GM23338 (cell line): ENCODE measurements around the gene MEGF6. TPM values are rescaled to one million over a fixed set of nuclear protein-coding genes. Genes with fewer than 3 reads are reported as not detected.

Experiments used
- ATAC-seq: fragments of 200-7000 bp; cut with Tn5 transposase; 3 replicates; pipeline ENCODE4 v1.9.1; 2020
- DNase-seq: peaks from one replicate; pipeline ENCODE4 v3.0.0-alpha.2; 2015; ENCODE audit warnings: low spot score
- H2AFZ ChIP-seq: fragments of 200-600 bp; sonication (generic); 2 replicates; pipeline ENCODE4 v1.8.0; 2016; ENCODE audit warnings: antibody characterized with exemption, mild to moderate bottlenecking, moderate library complexity
- H3F3A ChIP-seq: fragments of 200-600 bp; sonication (generic); replicated peaks from 2 replicates; pipeline ENCODE4 v1.8.0; 2017; ENCODE audit warnings: antibody characterized with exemption, mixed run types, low read depth
- H3K27ac ChIP-seq: fragments of 200-600 bp; sonication (generic); 2 replicates; pipeline ENCODE4 v1.6.1; 2016; ENCODE audit warnings: low read depth
- H3K27me3 ChIP-seq: fragments of 200-600 bp; sonication (generic); 2 replicates; pipeline ENCODE4 v1.8.0; 2016; ENCODE audit warnings: mild to moderate bottlenecking, mixed run types, moderate library complexity; ENCODE audit not compliant: insufficient read depth
- H3K36me3 ChIP-seq: fragments of 200-600 bp; sonication (generic); 2 replicates; pipeline ENCODE4 v1.8.0; 2016; ENCODE audit warnings: mild to moderate bottlenecking; ENCODE audit not compliant: insufficient read depth
- H3K4me1 ChIP-seq: fragments of 200-600 bp; sonication (generic); 2 replicates; pipeline ENCODE4 v1.8.0; 2016; ENCODE audit warnings: mild to moderate bottlenecking, moderate library complexity; ENCODE audit not compliant: insufficient read depth
- H3K4me2 ChIP-seq: fragments of 200-600 bp; sonication (generic); 2 replicates; pipeline ENCODE4 v1.7.1; 2017; ENCODE audit warnings: mixed run types
- H3K4me3 ChIP-seq: fragments of 200-600 bp; sonication (generic); 2 replicates; pipeline ENCODE4 v1.6.1; 2016; ENCODE audit warnings: mixed run types
- H3K79me2 ChIP-seq: fragments of 200-600 bp; sonication (generic); replicated peaks from 2 replicates; pipeline ENCODE4 v1.8.0; 2017; ENCODE audit warnings: mild to moderate bottlenecking; ENCODE audit not compliant: insufficient read depth
- H3K9me2 ChIP-seq: fragments of 200-600 bp; sonication (generic); 2 replicates; pipeline ENCODE4 v1.8.0; 2017; ENCODE audit not compliant: insufficient read depth
- H4K20me1 ChIP-seq: fragments of 200-600 bp; sonication (generic); replicated peaks from 2 replicates; pipeline ENCODE4 v1.8.0; 2017; ENCODE audit warnings: mild to moderate bottlenecking; ENCODE audit not compliant: insufficient read depth
- H3K27ac Mint-ChIP-seq: 2 replicates; pipeline ENCODE4 v1.8.0; 2020; ENCODE audit warnings: inconsistent platforms, mild to moderate bottlenecking, moderate library complexity, mixed read lengths
- H3K27me3 Mint-ChIP-seq: 3 replicates; pipeline ENCODE4 v1.8.0; 2022; ENCODE audit warnings: low read depth, mild to moderate bottlenecking, moderate library complexity, mixed read lengths, inconsistent platforms; ENCODE audit not compliant: insufficient read depth, poor library complexity
- H3K36me3 Mint-ChIP-seq: 3 replicates; pipeline ENCODE4 v1.8.0; 2021; ENCODE audit warnings: low read depth, mild to moderate bottlenecking, inconsistent platforms, moderate library complexity, mixed read lengths
- H3K4me1 Mint-ChIP-seq: 3 replicates; pipeline ENCODE4 v1.8.0; 2020; ENCODE audit warnings: mild to moderate bottlenecking, inconsistent platforms, mixed read lengths
- H3K4me3 Mint-ChIP-seq: 3 replicates; pipeline ENCODE4 v1.8.0; 2021; ENCODE audit warnings: moderate library complexity, mild to moderate bottlenecking, inconsistent platforms, mixed read lengths
- H3K9me3 Mint-ChIP-seq: 3 replicates; pipeline ENCODE4 v1.8.0; 2020; ENCODE audit warnings: moderate library complexity, mild to moderate bottlenecking, inconsistent platforms, mixed read lengths
- CREB1 ChIP-seq: fragments of 250-450 bp; sonication (Bioruptor Pico); IDR thresholded peaks from 2 replicates; pipeline ENCODE4 v1.5.0; 2020; ENCODE audit warnings: low read depth, mild to moderate bottlenecking, moderate library complexity
- EZH2 ChIP-seq: fragments of 200-600 bp; sonication (generic); IDR thresholded peaks from one replicate; pipeline ENCODE4 v1.8.0; 2017; ENCODE audit warnings: antibody characterized with exemption, mild to moderate bottlenecking, low read depth; ENCODE audit not compliant: unreplicated experiment
- EZH2phosphoT487 ChIP-seq: fragments of 200-600 bp; sonication (generic); IDR thresholded peaks from one replicate; pipeline ENCODE4 v1.8.1; 2018; ENCODE audit warnings: antibody characterized with exemption; ENCODE audit not compliant: unreplicated experiment
- JUNB ChIP-seq: IDR thresholded peaks from one replicate; pipeline ENCODE4 v1.6.1; 2016; ENCODE audit warnings: antibody characterized with exemption; ENCODE audit not compliant: unreplicated experiment
- NANOG ChIP-seq: IDR thresholded peaks from 2 replicates; pipeline ENCODE4 v1.6.1; 2016; ENCODE audit warnings: antibody characterized with exemption, borderline replicate concordance
- REST ChIP-seq: IDR thresholded peaks from one replicate; pipeline ENCODE4 v1.6.1; 2018; ENCODE audit warnings: antibody characterized with exemption; ENCODE audit not compliant: unreplicated experiment
- STAT1 ChIP-seq: IDR thresholded peaks from one replicate; pipeline ENCODE4 v1.6.1; 2016; ENCODE audit warnings: antibody characterized with exemption; ENCODE audit not compliant: unreplicated experiment
- ZNF114 ChIP-seq: fragments of 250-450 bp; sonication (Bioruptor Pico); IDR thresholded peaks from 2 replicates; pipeline ENCODE4 v1.5.0; 2020; ENCODE audit warnings: mild to moderate bottlenecking, moderate library complexity
- ZNF331 ChIP-seq: fragments of 250-450 bp; sonication (Bioruptor Pico); IDR thresholded peaks from 2 replicates; pipeline ENCODE4 v1.5.0; 2020; ENCODE audit warnings: low read depth, mild to moderate bottlenecking, moderate library complexity
- polyA plus RNA-seq: library from polyadenylated mRNA; unstranded; fragments of >200 nt; fragmentation: Nextera tagmentation; extraction: Ambion mirVana; gene quantifications from 2 replicates; pipeline ENCODE4 v1.2.1, GENCODE V29; 2016
- total RNA-seq: library from RNA; depleted of rRNA; stranded (reverse); fragments of >200 nt; shearing (Covaris generic); gene quantifications from 2 replicates; pipeline ENCODE4 v1.2.3, GENCODE V29; 2014
- TF ChIP-seq, protein P1 (sequence below), 2 experiments: fragments of 200-600 bp in 1 of 2; sonication (generic) in 1 of 2; conservative IDR thresholded peaks; 2 replicates each; pipeline versions ENCODE4 v1.5.1 to v1.6.1; 2016 to 2017; ENCODE audit warnings: antibody characterized with exemption in 2 of 2, low read depth in 2 of 2, mild to moderate bottlenecking in 2 of 2, moderate library complexity in 1 of 2

The MEGF6 gene
- total and polyA plus RNA-seq, 2 experiments from 2014 or later: 4.0 to 21.4 TPM

GRCh38 chr1:3533067-3534048 lies 78.0 kb downstream of the MEGF6 start:
- Histone ChIP-seq H2AFZ (no peak overlapping the region), H3K4me3 (no peak overlapping the region), H3F3A (no peaks in the 10 kb centered on the region), H3K9me2 (no peaks in the 10 kb centered on the region), H3K27me3 (peaks cover 16% of the 10 kb centered on the region; the same call in 1 of the 2 replicates), H3K36me3 (no peaks in the 10 kb centered on the region), H3K27ac (no peak overlapping the region), H3K4me1 (no peaks in the 10 kb centered on the region; the same call in 1 of the 2 replicates), H3K79me2 (no peaks in the 10 kb centered on the region), H3K4me2 (no peak overlapping the region), H4K20me1 (no peaks in the 10 kb centered on the region; the same call in 1 of the 2 replicates)
- Mint-ChIP-seq H3K4me1 (peaks cover 4% of the 10 kb centered on the region), H3K9me3 (no peaks in the 10 kb centered on the region), H3K27me3 (peaks cover 20% of the 10 kb centered on the region), H3K27ac (no peak overlapping the region), H3K36me3 (no peaks in the 10 kb centered on the region), H3K4me3 (no peak overlapping the region)
- ATAC-seq: peak; percentile 47
- peak; percentile 68 for DNase-seq
- no peak for TF ChIP-seq JUNB
- TF ChIP-seq, protein P1, sequence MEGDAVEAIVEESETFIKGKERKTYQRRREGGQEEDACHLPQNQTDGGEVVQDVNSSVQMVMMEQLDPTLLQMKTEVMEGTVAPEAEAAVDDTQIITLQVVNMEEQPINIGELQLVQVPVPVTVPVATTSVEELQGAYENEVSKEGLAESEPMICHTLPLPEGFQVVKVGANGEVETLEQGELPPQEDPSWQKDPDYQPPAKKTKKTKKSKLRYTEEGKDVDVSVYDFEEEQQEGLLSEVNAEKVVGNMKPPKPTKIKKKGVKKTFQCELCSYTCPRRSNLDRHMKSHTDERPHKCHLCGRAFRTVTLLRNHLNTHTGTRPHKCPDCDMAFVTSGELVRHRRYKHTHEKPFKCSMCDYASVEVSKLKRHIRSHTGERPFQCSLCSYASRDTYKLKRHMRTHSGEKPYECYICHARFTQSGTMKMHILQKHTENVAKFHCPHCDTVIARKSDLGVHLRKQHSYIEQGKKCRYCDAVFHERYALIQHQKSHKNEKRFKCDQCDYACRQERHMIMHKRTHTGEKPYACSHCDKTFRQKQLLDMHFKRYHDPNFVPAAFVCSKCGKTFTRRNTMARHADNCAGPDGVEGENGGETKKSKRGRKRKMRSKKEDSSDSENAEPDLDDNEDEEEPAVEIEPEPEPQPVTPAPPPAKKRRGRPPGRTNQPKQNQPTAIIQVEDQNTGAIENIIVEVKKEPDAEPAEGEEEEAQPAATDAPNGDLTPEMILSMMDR (conservative IDR thresholded peaks at IDR 0.05; ENCODE audit: low read depth in 2 of 2): peak; percentile 15 to 41; a peak in 2 of 4 replicates

- no peak overlapping the region for H3K27ac ChIP-seq
- Mint-ChIP-seq H3K4me1 (peaks cover 4% of the 10 kb centered on the region), H3K4me3 (peak overlapping the region; percentile 75; the same call in 2 of the 3 replicates), H3K27ac (no peak overlapping the region), H3K27me3 (peaks cover 19% of the 10 kb centered on the region), H3K9me3 (no peaks in the 10 kb centered on the region), H3K36me3 (no peaks in the 10 kb centered on the region)
- ATAC-seq: no peak
- no peaks in the 10 kb centered on the region for H3F3A ChIP-seq
- H4K20me1 ChIP-seq: peaks cover 6% of the 10 kb centered on the region; the same call in 1 of the 2 replicates
- H2AFZ ChIP-seq: no peak overlapping the region
- no peaks in the 10 kb centered on the region for H3K36me3 ChIP-seq
- DNase-seq: no peak
- peaks cover 16% of the 10 kb centered on the region; the same call in 1 of the 2 replicates for H3K27me3 ChIP-seq
- H3K79me2 ChIP-seq: no peaks in the 10 kb centered on the region
- H3K4me3 ChIP-seq: no peak overlapping the region; the same call in 1 of the 2 replicates
- peak overlapping the region; percentile 76; the same call in 1 of the 2 replicates for H3K4me2 ChIP-seq
- H3K9me2 ChIP-seq: no peaks in the 10 kb centered on the region
- no peaks in the 10 kb centered on the region; the same call in 1 of the 2 replicates for H3K4me1 ChIP-seq
- TF ChIP-seq JUNB (no peak), REST (no peak), ZNF114 (CRISPR knock-in tag) (no peak), CREB1 (CRISPR knock-in tag) (no peak), EZH2phosphoT487 (no peak), EZH2 (no peak), STAT1 (no peak), ZNF331 (CRISPR knock-in tag) (no peak), NANOG (no peak)
- TF ChIP-seq, protein P1 (conservative IDR thresholded peaks at IDR 0.05; ENCODE audit: low read depth in 2 of 2): no peak
Observed at GRCh38 chr1:3531928-3532327, 79.4 kb downstream of the MEGF6 start.
